H9 (cell line): Measurements from ENCODE around the gene BRWD1. TPM values are rescaled to one million over a fixed set of nuclear protein-coding genes. Genes with fewer than 3 reads are reported as not detected.

Source experiments
- DNase-seq: peaks from one replicate; pipeline ENCODE4 v3.0.0-alpha.2; 2017
- H2AFZ ChIP-seq: one replicate; pipeline ENCODE4 v1.6.1; 2013; ENCODE audit warnings: mild to moderate bottlenecking, low read length, control low read depth, moderate library complexity
- H2AK5ac ChIP-seq: 2 replicates; pipeline ENCODE4 v1.6.1; 2013; ENCODE audit warnings: low read length, control low read depth, mixed read lengths; ENCODE audit not compliant: insufficient read length
- H2BK120ac ChIP-seq: one replicate; pipeline ENCODE4 v1.6.1; 2013; ENCODE audit warnings: low read depth, mild to moderate bottlenecking, low read length, control low read depth, inconsistent platforms; ENCODE audit not compliant: poor library complexity, severe bottlenecking
- H2BK12ac ChIP-seq: 2 replicates; pipeline ENCODE4 v1.6.1; 2013; ENCODE audit warnings: low read length, control low read depth, mixed read lengths, low read depth; ENCODE audit not compliant: insufficient read length
- H2BK15ac ChIP-seq: 2 replicates; pipeline ENCODE4 v1.6.1; 2013; ENCODE audit warnings: low read depth, low read length, control low read depth
- H2BK20ac ChIP-seq: one replicate; pipeline ENCODE4 v1.6.1; 2013; ENCODE audit warnings: low read depth, mild to moderate bottlenecking, low read length, control low read depth, inconsistent platforms; ENCODE audit not compliant: poor library complexity, severe bottlenecking
- H2BK5ac ChIP-seq: 2 replicates; pipeline ENCODE4 v1.6.1; 2013; ENCODE audit warnings: low read length, control low read depth, mixed read lengths; ENCODE audit not compliant: insufficient read length
- H3K14ac ChIP-seq: 2 replicates; pipeline ENCODE4 v1.6.1; 2013; ENCODE audit warnings: low read length, control low read depth; ENCODE audit not compliant: insufficient read depth
- H3K18ac ChIP-seq: 2 replicates; pipeline ENCODE4 v1.6.1; 2013; ENCODE audit warnings: low read depth, mild to moderate bottlenecking, mixed read lengths, low read length, control low read depth; ENCODE audit not compliant: insufficient read length
- H3K23ac ChIP-seq: 2 replicates; pipeline ENCODE4 v1.6.1; 2013; ENCODE audit warnings: low read length, control low read depth, mixed read lengths, low read depth; ENCODE audit not compliant: insufficient read length
- H3K23me2 ChIP-seq: 2 replicates; pipeline ENCODE4 v1.6.1; 2013; ENCODE audit warnings: low read depth, mild to moderate bottlenecking, mixed read lengths, low read length, control low read depth; ENCODE audit not compliant: insufficient read length, poor library complexity, severe bottlenecking
- H3K27ac ChIP-seq: 2 replicates; pipeline ENCODE4 v1.5.1; 2013; ENCODE audit warnings: low read length, control low read depth, mixed read lengths, low read depth; ENCODE audit not compliant: insufficient read length
- H3K27me3 ChIP-seq: 2 replicates; pipeline ENCODE4 v1.6.1; 2013; ENCODE audit warnings: low read length, control low read depth, inconsistent platforms; ENCODE audit not compliant: insufficient read depth
- H3K4ac ChIP-seq: 2 replicates; pipeline ENCODE4 v1.6.1; 2013; ENCODE audit warnings: low read depth, mild to moderate bottlenecking, control low read depth, inconsistent platforms, low read length, moderate library complexity
- H3K4me1 ChIP-seq: 2 replicates; pipeline ENCODE4 v1.6.1; 2013; ENCODE audit warnings: low read length, control low read depth, inconsistent platforms; ENCODE audit not compliant: insufficient read depth
- H3K4me2 ChIP-seq: 2 replicates; pipeline ENCODE4 v1.6.1; 2013; ENCODE audit warnings: low read length, control low read depth, mixed read lengths; ENCODE audit not compliant: insufficient read length, insufficient read depth
- H3K56ac ChIP-seq: 2 replicates; pipeline ENCODE4 v1.6.1; 2013; ENCODE audit warnings: low read depth, mild to moderate bottlenecking, mixed read lengths, low read length, control low read depth; ENCODE audit not compliant: insufficient read length
- H3K79me1 ChIP-seq: 2 replicates; pipeline ENCODE4 v1.6.1; 2013; ENCODE audit warnings: low read depth, mild to moderate bottlenecking, moderate library complexity, low read length, control low read depth, inconsistent platforms; ENCODE audit not compliant: insufficient read depth, poor library complexity, severe bottlenecking
- H3K79me2 ChIP-seq: 2 replicates; pipeline ENCODE4 v1.6.1; 2013; ENCODE audit warnings: low read length, control low read depth, inconsistent platforms; ENCODE audit not compliant: insufficient read depth
- H3K9ac ChIP-seq: 2 replicates; pipeline ENCODE4 v1.6.1; 2013; ENCODE audit warnings: low read length, control low read depth, mixed read lengths; ENCODE audit not compliant: insufficient read length; ENCODE audit errors: extremely low read depth
- H3K9me3 ChIP-seq: one replicate; pipeline ENCODE4 v1.6.1; 2013; ENCODE audit warnings: low read depth, low read length, inconsistent platforms; ENCODE audit not compliant: control insufficient read depth
- H3T11ph ChIP-seq: one replicate; pipeline ENCODE4 v1.6.1; 2013; ENCODE audit warnings: mild to moderate bottlenecking, low read length, control low read depth, inconsistent platforms
- H4K20me1 ChIP-seq: one replicate; pipeline ENCODE4 v1.6.1; 2013; ENCODE audit not compliant: control insufficient read depth, insufficient read length, insufficient read depth
- H4K5ac ChIP-seq: 2 replicates; pipeline ENCODE4 v1.6.1; 2013; ENCODE audit warnings: low read depth, mild to moderate bottlenecking, mixed read lengths, low read length, control low read depth; ENCODE audit not compliant: insufficient read length
- H4K8ac ChIP-seq: replicated peaks from 2 replicates; pipeline ENCODE4 v1.6.1; 2013; ENCODE audit warnings: low read length, control low read depth, mixed read lengths, low read depth; ENCODE audit not compliant: insufficient read length
- H4K91ac ChIP-seq: 2 replicates; pipeline ENCODE4 v1.6.1; 2013; ENCODE audit warnings: low read depth, mild to moderate bottlenecking, moderate library complexity, mixed read lengths, low read length, control low read depth; ENCODE audit not compliant: insufficient read length
- H3K27ac Mint-ChIP-seq, 3 experiments: 2 replicates in 2 of 3; 3 replicates in 1 of 3; pipeline ENCODE4 v1.8.0; 2020 to 2021; ENCODE audit warnings: mixed read lengths in 3 of 3, mild to moderate bottlenecking in 1 of 3, moderate library complexity in 1 of 3
- H3K27me3 Mint-ChIP-seq: 2 replicates; pipeline ENCODE4 v1.8.0; 2021; ENCODE audit warnings: low read depth, mild to moderate bottlenecking, moderate library complexity, mixed read lengths
- H3K36me3 Mint-ChIP-seq, 3 experiments: 2 replicates in 2 of 3; 3 replicates in 1 of 3; pipeline ENCODE4 v1.8.0; 2020 to 2021; ENCODE audit warnings: low read depth in 3 of 3, mixed read lengths in 3 of 3; ENCODE audit not compliant: insufficient read depth in 1 of 3
- H3K4me1 Mint-ChIP-seq, 2 experiments: 2 replicates each; pipeline ENCODE4 v1.8.0; 2020; ENCODE audit warnings: mixed read lengths in 2 of 2
- H3K4me3 Mint-ChIP-seq, 2 experiments: 2 replicates in 1 of 2; 3 replicates in 1 of 2; pipeline ENCODE4 v1.8.0; 2020 to 2021; ENCODE audit warnings: mild to moderate bottlenecking in 2 of 2, mixed read lengths in 2 of 2, moderate library complexity in 1 of 2
- H3K9me3 Mint-ChIP-seq, 2 experiments: 2 replicates in 1 of 2; 3 replicates in 1 of 2; pipeline ENCODE4 v1.8.0; 2020; ENCODE audit warnings: mild to moderate bottlenecking in 2 of 2, mixed read lengths in 2 of 2, moderate library complexity in 1 of 2
- CTCF ChIP-seq: fragments of 200-600 bp; sonication (generic); conservative IDR thresholded peaks from 3 replicates; pipeline ENCODE4 v1.8.0; 2021; ENCODE audit warnings: antibody characterized with exemption, mild to moderate bottlenecking
- WGBS: extraction: QIAGEN DNeasy Blood & Tissue Kit; methylation state at CpG from one replicate; pipeline ENCODE4 v1.1.7; 2013; ENCODE audit warnings: missing lambda C conversion rate, low lambda C conversion rate, mixed read lengths; ENCODE audit not compliant: insufficient read length; ENCODE audit errors: extremely low coverage; 5-methylcytosine and 5-hydroxymethylcytosine counted together
- total RNA-seq: library from RNA; stranded (reverse); gene quantifications from 2 replicates; pipeline ENCODE4 v1.2.1, GENCODE V29; 2021

Gene BRWD1
- total RNA-seq, 1 experiment from 2014 or later, result 48.4 TPM

- H4K5ac ChIP-seq, result no peak overlapping the region
- no peak overlapping the region for H3K27ac ChIP-seq
- Mint-ChIP-seq H3K9me3 (peaks cover 23 to 35% of the 10 kb centered on the region in 2 experiments), H3K36me3 (peaks cover 5 to 7% (median 7%) of the 10 kb centered on the region in 3 experiments; a peak in 4 of 7 replicates), H3K27ac (no peak overlapping the region), H3K4me1 (no peaks in the 10 kb centered on the region), H3K4me3 (no peak overlapping the region), H3K27me3 (no peaks in the 10 kb centered on the region)
- no peak overlapping the region for H2BK5ac ChIP-seq
- WGBS, result no CpG with 5 or more reads among the region's 2 CpGs
- no peak overlapping the region for H2BK20ac ChIP-seq
- H3K27me3 ChIP-seq, result no peaks in the 10 kb centered on the region
- no peaks in the 10 kb centered on the region for H3K23me2 ChIP-seq
- no peak overlapping the region for H2BK12ac ChIP-seq
- no peaks in the 10 kb centered on the region for H4K20me1 ChIP-seq
- no peak overlapping the region for H2BK120ac ChIP-seq
- H4K91ac ChIP-seq, result no peak overlapping the region
- no peak overlapping the region for H3K14ac ChIP-seq
- no peak overlapping the region for H3K56ac ChIP-seq
- H3K9me3 ChIP-seq, result no peaks in the 10 kb centered on the region
- H3K9ac ChIP-seq, result no peak overlapping the region
- H3K4me2 ChIP-seq, result no peak overlapping the region
- H3K4me1 ChIP-seq, result no peaks in the 10 kb centered on the region
- H3T11ph ChIP-seq, result no peak overlapping the region
- no peak overlapping the region for H4K8ac ChIP-seq
- H2AK5ac ChIP-seq, result no peak overlapping the region
- DNase-seq, result no peak
- H3K79me2 ChIP-seq, result no peaks in the 10 kb centered on the region
- H3K23ac ChIP-seq, result no peak overlapping the region
- no peaks in the 10 kb centered on the region for H3K79me1 ChIP-seq
- H2AFZ ChIP-seq, result no peak overlapping the region
- H2BK15ac ChIP-seq, result no peak overlapping the region
- H3K18ac ChIP-seq, result no peak overlapping the region
- H3K4ac ChIP-seq, result no peak overlapping the region
- TF ChIP-seq CTCF, result no peak
Measured at GRCh38 chr21:39164523-39164922, 148.9 kb downstream of the BRWD1 start.
